WERI-Rb-1 (cell line): ENCODE results near the gene TIMM50.

Experiments
- DNase-seq: peaks from one replicate; pipeline ENCODE4 v3.0.0-alpha.2; 2020
- H3K27ac ChIP-seq: fragments of 250-450 bp; sonication (Bioruptor Pico); 2 replicates; pipeline ENCODE4 v1.5.1; 2020; ENCODE audit warnings: mild to moderate bottlenecking, moderate library complexity
- H3K27me3 ChIP-seq: fragments of 250-450 bp; sonication (Bioruptor Pico); 2 replicates; pipeline ENCODE4 v1.5.1; 2021; ENCODE audit warnings: mild to moderate bottlenecking, low read depth, moderate library complexity; ENCODE audit not compliant: insufficient read depth, severe bottlenecking
- H3K36me3 ChIP-seq: fragments of 250-450 bp; sonication (Bioruptor Pico); 2 replicates; pipeline ENCODE4 v1.5.1; 2020; ENCODE audit warnings: mild to moderate bottlenecking, moderate library complexity
- H3K4me3 ChIP-seq: 2 replicates; pipeline ENCODE4 v1.5.1; 2011; ENCODE audit warnings: low read depth, mild to moderate bottlenecking, control low read depth, low read length
- H3K9me3 ChIP-seq: fragments of 250-450 bp; sonication (Bioruptor Pico); 2 replicates; pipeline ENCODE4 v1.5.1; 2021; ENCODE audit warnings: mild to moderate bottlenecking, moderate library complexity; ENCODE audit not compliant: severe bottlenecking
- TF ChIP-seq, protein P1 (sequence below): IDR thresholded peaks from 2 replicates; pipeline ENCODE4 v1.5.1; 2011; ENCODE audit warnings: low read depth, mild to moderate bottlenecking, control low read depth, inconsistent platforms, low read length

The TIMM50 gene

GRCh38 chr19:39520541-39521484 is 40.2 kb downstream of the TIMM50 start:
- no peak for DNase-seq
- H3K27ac ChIP-seq = no peak overlapping the region
- no peak overlapping the region for H3K4me3 ChIP-seq
- H3K9me3 ChIP-seq = no peaks in the 10 kb centered on the region
- H3K36me3 ChIP-seq = no peaks in the 10 kb centered on the region
- no peaks in the 10 kb centered on the region for H3K27me3 ChIP-seq
- TF ChIP-seq, protein P1, sequence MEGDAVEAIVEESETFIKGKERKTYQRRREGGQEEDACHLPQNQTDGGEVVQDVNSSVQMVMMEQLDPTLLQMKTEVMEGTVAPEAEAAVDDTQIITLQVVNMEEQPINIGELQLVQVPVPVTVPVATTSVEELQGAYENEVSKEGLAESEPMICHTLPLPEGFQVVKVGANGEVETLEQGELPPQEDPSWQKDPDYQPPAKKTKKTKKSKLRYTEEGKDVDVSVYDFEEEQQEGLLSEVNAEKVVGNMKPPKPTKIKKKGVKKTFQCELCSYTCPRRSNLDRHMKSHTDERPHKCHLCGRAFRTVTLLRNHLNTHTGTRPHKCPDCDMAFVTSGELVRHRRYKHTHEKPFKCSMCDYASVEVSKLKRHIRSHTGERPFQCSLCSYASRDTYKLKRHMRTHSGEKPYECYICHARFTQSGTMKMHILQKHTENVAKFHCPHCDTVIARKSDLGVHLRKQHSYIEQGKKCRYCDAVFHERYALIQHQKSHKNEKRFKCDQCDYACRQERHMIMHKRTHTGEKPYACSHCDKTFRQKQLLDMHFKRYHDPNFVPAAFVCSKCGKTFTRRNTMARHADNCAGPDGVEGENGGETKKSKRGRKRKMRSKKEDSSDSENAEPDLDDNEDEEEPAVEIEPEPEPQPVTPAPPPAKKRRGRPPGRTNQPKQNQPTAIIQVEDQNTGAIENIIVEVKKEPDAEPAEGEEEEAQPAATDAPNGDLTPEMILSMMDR = no peak

DNA sequence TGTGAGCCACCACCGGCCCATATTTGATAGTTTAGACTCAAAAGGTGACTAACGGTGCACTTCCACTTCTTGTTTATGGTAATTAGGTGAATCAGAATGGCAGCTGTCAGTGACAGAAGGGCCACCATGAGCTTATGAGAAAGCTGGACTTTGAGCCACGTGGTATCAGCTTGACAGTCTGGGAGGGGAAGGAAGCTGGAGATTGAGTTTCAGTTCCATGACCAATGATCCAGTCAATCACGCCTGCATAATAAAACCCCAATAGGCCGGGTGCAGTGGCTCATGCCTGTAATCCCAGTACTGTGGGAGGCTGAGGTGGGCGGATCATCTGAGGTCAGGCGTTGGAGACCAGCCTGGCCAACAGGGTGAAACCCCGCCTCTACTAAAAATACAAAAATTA is 43.9 kb downstream of the TIMM50 start:
- H3K9me3 ChIP-seq = no peaks in the 10 kb centered on the region
- peak; percentile 76 for DNase-seq
- no peak overlapping the region; the same call in 1 of the 2 replicates for H3K27ac ChIP-seq
- H3K36me3 ChIP-seq = peaks cover 2% of the 10 kb centered on the region
- TF ChIP-seq, protein P1 = no peak
- H3K4me3 ChIP-seq = no peak overlapping the region
- H3K27me3 ChIP-seq = no peaks in the 10 kb centered on the region

- no peaks in the 10 kb centered on the region for H3K9me3 ChIP-seq
- TF ChIP-seq, protein P1 = no peak
- H3K4me3 ChIP-seq = no peak overlapping the region
- no peak overlapping the region; the same call in 1 of the 2 replicates for H3K27ac ChIP-seq
- H3K27me3 ChIP-seq = no peaks in the 10 kb centered on the region
- no peak for DNase-seq
- H3K36me3 ChIP-seq = peaks cover 6% of the 10 kb centered on the region
Observed at GRCh38 chr19:39525205-39525604, 44.6 kb downstream of the TIMM50 start.

- Histone ChIP-seq H3K36me3 (peaks cover 6% of the 10 kb centered on the region), H3K4me3 (peak overlapping the region; percentile 86), H3K27ac (peak overlapping the region; percentile 71), H3K27me3 (no peaks in the 10 kb centered on the region), H3K9me3 (no peaks in the 10 kb centered on the region)
- TF ChIP-seq, protein P1 = no peak
- DNase-seq = no peak
Observed at GRCh38 chr19:39531834-39532232, 51.2 kb downstream of the TIMM50 start.

GRCh38 chr19:39532233-39533002 is 51.8 kb downstream of the TIMM50 start, which contains the start of gene EID2B:
Gene EID2B, minus strand, starts transcription at chr19:39532852. Its CDS starts 50 bp downstream, at chr19:39532802.
- Histone ChIP-seq H3K27ac (peak within 1 kb of the TSS; percentile 71), H3K4me3 (peak within 1 kb of the TSS; percentile 86), H3K27me3 (no peaks in the 10 kb centered on the region), H3K36me3 (peaks cover 6% of the 10 kb centered on the region), H3K9me3 (no peaks in the 10 kb centered on the region)
- peak; percentile 93 for DNase-seq
- TF ChIP-seq, protein P1 = peak; percentile 94
